GM19238 (cell line): ENCODE results near the gene MYO3B.

Experiments
- DNase-seq: peaks from one replicate; pipeline ENCODE4 v3.0.0; 2011; ENCODE audit warnings: low spot score; ENCODE audit not compliant: insufficient read length

Gene MYO3B

GRCh38 chr2:170681311-170681710 lies 503.4 kb downstream of the MYO3B start:
- no peak for DNase-seq

DNA sequence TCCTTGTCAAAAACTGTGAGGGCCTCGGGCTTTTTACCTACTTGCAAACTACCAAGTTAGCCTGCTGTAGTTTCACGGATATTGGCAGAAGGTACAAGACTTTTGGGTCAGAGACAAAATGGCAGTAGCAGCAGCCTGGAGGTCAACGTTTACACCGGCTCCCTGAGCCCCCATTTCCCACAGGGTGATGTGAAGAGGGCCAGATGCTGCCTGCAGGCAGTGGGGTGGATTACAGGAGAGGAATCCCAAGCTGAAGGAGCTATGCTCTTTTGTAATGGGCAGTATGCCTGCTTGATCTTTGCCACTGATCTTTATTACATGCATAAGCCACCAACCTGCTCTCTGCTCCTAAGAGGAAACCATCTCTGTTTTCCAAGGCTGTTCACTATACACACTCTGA lies 507.6 kb downstream of the MYO3B start:
- no peak for DNase-seq

GRCh38 chr2:170689481-170689880 lies 511.5 kb downstream of the MYO3B start:
- DNase-seq = no peak

DNA sequence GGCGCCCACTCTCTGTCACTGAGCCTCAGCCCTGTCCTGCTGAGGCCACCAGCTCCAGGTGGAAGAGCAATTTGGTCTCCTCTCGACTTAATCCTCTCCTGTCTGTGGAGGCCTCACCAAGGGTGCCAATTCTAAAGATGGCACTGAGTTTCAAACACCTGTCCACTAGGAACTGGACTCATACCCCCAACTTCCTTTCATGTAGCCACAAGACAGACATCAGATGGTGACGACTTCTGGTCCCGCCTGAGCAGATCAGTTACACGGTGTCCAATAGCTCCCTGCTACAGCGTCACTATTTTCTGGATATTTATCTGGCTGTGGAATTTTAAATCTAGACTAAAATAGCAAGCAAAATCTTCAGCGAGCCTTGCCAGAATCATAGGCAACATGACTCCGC lies 512.7 kb downstream of the MYO3B start:
- DNase-seq = no peak

DNA sequence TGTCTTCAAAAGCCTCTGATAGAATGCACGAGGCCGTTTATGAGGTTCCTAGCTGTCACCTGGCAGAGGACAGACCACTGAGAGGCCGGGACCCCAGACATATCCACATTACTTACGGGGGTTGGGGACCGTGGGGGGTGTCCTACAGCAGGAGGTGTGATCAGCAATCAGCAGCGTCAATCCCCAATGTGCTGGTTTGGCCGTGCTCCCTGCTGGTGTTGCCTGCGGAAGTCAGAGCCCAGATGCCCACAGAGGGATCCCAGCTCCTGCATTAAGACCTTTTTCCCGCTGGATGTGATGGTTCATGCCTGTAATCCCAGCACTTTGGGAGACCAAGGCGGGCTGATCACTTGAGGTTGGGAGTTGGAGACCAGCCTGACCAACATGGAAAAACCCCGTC lies 516.4 kb downstream of the MYO3B start:
- DNase-seq = no peak

DNA sequence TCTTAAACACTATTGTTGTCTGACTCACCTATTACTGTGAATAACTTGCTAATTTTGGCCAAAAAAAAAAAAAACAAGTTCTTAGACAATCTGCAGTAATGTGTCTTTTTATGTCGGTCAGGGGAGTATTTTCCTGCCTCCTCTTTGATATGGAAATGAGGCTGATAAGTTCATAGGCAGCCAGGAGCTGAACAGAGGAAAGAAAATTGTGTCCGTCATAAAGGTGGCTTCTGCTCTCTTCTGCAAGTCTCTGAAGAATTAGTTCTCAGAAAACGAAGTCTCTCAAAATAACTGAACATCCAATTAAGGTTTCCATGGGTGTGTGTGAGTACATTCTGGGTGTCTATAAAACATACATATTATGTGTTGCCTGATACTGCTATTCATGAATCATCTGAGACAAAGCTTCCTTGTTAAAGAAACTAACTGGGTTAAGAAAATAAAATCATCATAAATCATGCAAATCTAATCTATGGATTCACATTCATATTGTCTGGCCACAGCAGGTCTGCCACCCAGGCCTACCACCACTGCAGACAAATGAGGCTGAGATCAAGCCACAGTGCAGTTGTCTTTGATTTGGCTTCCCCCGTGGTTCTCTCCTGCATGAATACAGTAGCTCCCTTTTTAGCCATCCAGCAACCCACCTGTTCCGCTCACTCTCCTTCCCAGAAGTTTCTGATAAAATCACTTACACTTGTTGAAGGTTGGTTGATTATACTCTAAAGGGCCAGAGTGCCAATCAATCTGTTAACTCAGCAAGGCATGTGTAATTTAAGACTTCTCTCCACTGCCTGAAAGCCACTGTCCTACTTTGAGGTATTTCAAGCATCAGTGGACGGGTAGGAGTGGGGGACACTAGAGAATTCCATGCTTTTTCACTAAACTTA lies 517.8 kb downstream of the MYO3B start:
- no peak for DNase-seq

DNA sequence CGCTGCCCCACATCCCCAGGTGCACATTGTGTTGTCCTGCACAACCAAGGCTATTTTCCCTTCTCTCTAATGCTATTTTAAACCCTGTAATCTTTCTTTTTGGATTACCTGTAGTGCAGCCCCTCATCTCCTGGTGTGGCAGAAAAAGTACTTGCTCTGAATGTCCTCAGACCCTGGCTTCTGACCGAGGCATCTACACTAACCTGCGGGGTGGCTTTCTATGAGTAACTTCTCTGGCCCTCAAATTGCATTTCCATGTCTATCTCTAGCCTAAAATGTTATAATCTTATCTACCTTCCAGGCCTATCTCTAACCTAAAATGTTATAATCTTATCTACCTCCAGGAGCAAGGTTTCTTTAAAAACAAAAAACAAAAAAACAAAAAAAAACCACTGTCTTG lies 519.0 kb downstream of the MYO3B start:
- no peak for DNase-seq

GRCh38 chr2:170701011-170701410 lies 523.1 kb downstream of the MYO3B start:
- DNase-seq = no peak

DNA sequence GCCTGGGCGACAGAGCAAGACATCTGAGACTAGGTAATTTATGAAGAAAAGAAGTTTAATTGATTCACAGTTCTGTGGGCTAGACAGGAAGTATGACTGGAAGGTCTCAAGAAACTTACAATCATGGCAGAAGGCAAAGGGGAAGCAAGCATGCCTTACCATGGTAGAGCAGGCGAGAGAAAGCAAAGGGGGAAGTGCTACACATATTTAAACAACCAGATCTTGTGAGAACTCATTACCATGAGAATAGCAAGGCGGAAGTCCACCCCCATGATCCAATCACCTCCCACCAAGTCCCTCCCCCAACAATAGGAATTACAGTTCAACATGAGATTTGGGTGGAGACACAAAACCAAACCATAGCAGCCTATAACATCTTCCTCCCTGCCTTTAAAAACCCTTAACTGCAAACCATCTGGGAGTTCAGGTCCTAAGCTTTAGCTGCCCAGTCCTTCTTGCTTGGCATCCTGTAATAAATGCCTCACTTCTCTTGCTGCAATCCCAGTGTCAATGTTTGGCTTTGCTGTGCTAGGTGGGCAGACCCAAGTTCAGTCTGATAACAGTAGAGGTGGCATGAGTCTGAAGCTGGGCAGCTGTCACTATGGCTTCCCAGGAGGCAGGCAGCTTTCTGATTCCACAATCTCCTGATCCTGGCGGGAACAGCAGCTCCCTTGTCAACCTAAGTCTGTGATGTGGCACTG lies 526.0 kb downstream of the MYO3B start:
- no peak for DNase-seq
